AG04450 (cell line): Measurements from ENCODE around the gene INPP1. TPM values are rescaled to one million over a fixed set of nuclear protein-coding genes. Genes with fewer than 3 reads are reported as not detected.

Experiments
- CTCF ChIA-PET: fragments of 300-600, 350-600 bp; formaldehyde crosslinking; extraction: SDS; loops from one replicate; lab custom pipeline; 2022; ENCODE audit warnings: antibody characterized with exemption, inconsistent platforms; lab: Charles Lee
- POLR2A ChIA-PET: fragments of 350-600 bp; formaldehyde crosslinking; extraction: SDS; loops from one replicate; lab custom pipeline; 2021; ENCODE audit warnings: antibody characterized with exemption, inconsistent platforms; lab: Yijun Ruan, JAX
- DNase-seq: peaks from one replicate; pipeline ENCODE4 v3.0.0-alpha.2; 2011; ENCODE audit warnings: low read depth, low spot score
- H3K27ac ChIP-seq: one replicate; pipeline ENCODE4 v1.5.1; 2012; ENCODE audit warnings: low read depth, low read length, control low read depth
- H3K27me3 ChIP-seq: one replicate; pipeline ENCODE4 v1.6.0; 2012; ENCODE audit warnings: low read length; ENCODE audit not compliant: control insufficient read depth, insufficient read depth
- H3K4me3 ChIP-seq: 2 replicates; pipeline ENCODE4 v1.5.1; 2011; ENCODE audit warnings: mild to moderate bottlenecking, low read depth, low read length, control low read depth
- H3K9me3 ChIP-seq: 2 replicates; pipeline ENCODE4 v1.5.1; 2012; ENCODE audit warnings: low read length; ENCODE audit not compliant: control insufficient read depth, insufficient read depth
- CTCF ChIP-seq: IDR thresholded peaks from 2 replicates; pipeline ENCODE4 v1.5.1; 2011; ENCODE audit warnings: low read depth, low read length, control low read depth, inconsistent platforms
- polyA plus RNA-seq: library from polyadenylated mRNA; depleted of rRNA; stranded (reverse); fragments of >200 nt; gene quantifications from 2 replicates; pipeline ENCODE4 v1.2.3, GENCODE V29; 2011

Gene INPP1
- polyA plus RNA-seq, 1 experiment: 14.5 TPM

GRCh38 chr2:190402986-190403603 is 59.7 kb downstream of the INPP1 start:
- no peaks in the 10 kb centered on the region for H3K9me3 ChIP-seq
- H3K27me3 ChIP-seq: peaks cover 19% of the 10 kb centered on the region
- no peak overlapping the region for H3K27ac ChIP-seq
- POLR2A ChIA-PET: no interaction called here
- DNase-seq: no peak
- H3K4me3 ChIP-seq: no peak overlapping the region
- no peak for TF ChIP-seq CTCF
- CTCF ChIA-PET: no interaction called here

GRCh38 chr2:190404487-190404886 is 61.1 kb downstream of the INPP1 start:
- H3K27me3 ChIP-seq: peaks cover 24% of the 10 kb centered on the region
- no peak for DNase-seq
- no peak for TF ChIP-seq CTCF
- H3K27ac ChIP-seq: no peak overlapping the region
- no peak overlapping the region for H3K4me3 ChIP-seq
- POLR2A ChIA-PET: no interaction called here
- CTCF ChIA-PET: no interaction called here
- H3K9me3 ChIP-seq: no peaks in the 10 kb centered on the region

GRCh38 chr2:190405070-190405469 is 61.7 kb downstream of the INPP1 start:
- POLR2A ChIA-PET: no interaction called here
- CTCF ChIA-PET: no interaction called here

GRCh38 chr2:190405995-190406394 is 62.6 kb downstream of the INPP1 start:
- no peak for TF ChIP-seq CTCF
- Histone ChIP-seq H3K27me3 (peaks cover 24% of the 10 kb centered on the region), H3K4me3 (no peak overlapping the region), H3K9me3 (no peaks in the 10 kb centered on the region), H3K27ac (no peak overlapping the region)
- ChIA-PET CTCF (no interaction called here), POLR2A (no interaction called here)
- DNase-seq: no peak

More at GRCh38 chr2:190405070-190405469, 61.7 kb downstream of the INPP1 start:
- no peak overlapping the region for H3K27ac ChIP-seq
- H3K27me3 ChIP-seq: peaks cover 24% of the 10 kb centered on the region
- no peak for TF ChIP-seq CTCF
- no peaks in the 10 kb centered on the region for H3K9me3 ChIP-seq
- no peak for DNase-seq
- H3K4me3 ChIP-seq: no peak overlapping the region

GRCh38 chr2:190406805-190407204 is 63.4 kb downstream of the INPP1 start:
- no peak overlapping the region for H3K27ac ChIP-seq
- ChIA-PET CTCF (no interaction called here), POLR2A (no interaction called here)
- peaks cover 24% of the 10 kb centered on the region for H3K27me3 ChIP-seq
- no peak for TF ChIP-seq CTCF
- DNase-seq: no peak
- H3K4me3 ChIP-seq: no peak overlapping the region
- H3K9me3 ChIP-seq: no peaks in the 10 kb centered on the region
